GM21723 (cell line): ENCODE results near the gene SLC35E2B.
"Not testable (repeated sequence)": the region's sequence is repeated elsewhere in the genome, so short reads cannot be mapped to it uniquely, and the experiment has no call there.

ENCODE experiments used
- ATAC-seq: cut with Tn5 transposase; IDR thresholded peaks from one replicate; pipeline ENCODE4 v1.9.1; 2021; ENCODE audit warnings: mild to moderate bottlenecking, moderate library complexity; ENCODE audit not compliant: unreplicated experiment

The SLC35E2B gene

GRCh38 chr1:1692714-1693647 is at the start of gene SLC35E2B:
Gene SLC35E2B (minus strand): TSS chr1:1692795. CDS start chr1:1676699, 16,096 bp downstream.
- ATAC-seq, result peak; percentile 76

- ATAC-seq, result not testable (repeated sequence)
Measured at GRCh38 chr1:1741013-1741412, 48.4 kb upstream of the SLC35E2B start.

DNA sequence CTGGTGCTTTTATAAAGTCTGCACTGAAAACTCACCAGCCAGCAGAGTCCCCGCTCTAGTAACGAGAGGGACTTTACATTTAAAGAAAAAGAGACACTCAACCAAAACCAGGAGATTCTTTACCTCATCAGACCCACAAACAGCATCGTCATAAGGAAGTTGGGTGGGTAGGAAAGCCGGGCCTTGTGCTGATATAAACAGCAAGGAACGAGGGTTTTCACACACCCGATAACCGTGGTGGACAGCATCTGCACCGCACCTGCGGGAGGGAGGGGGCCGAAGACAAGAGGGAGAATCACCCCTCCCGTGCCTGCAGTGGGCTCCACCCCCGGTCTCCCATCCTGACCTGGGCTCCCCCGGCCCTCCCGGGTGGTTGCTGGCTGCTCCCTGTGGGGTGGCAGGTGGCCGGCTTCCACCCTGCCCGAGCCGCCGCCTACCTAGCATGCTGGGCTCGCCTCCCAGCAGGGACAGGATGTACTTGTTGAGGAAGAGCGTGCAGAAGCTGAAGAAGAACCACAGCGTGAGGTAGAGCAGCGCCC is 46.3 kb upstream of the SLC35E2B start:
- not testable (repeated sequence) for ATAC-seq

GRCh38 chr1:1737675-1738590 is 45.3 kb upstream of the SLC35E2B start:
- not testable (repeated sequence) for ATAC-seq

- ATAC-seq, result no peak
Measured at GRCh38 chr1:1732381-1732780, 39.8 kb upstream of the SLC35E2B start.

DNA sequence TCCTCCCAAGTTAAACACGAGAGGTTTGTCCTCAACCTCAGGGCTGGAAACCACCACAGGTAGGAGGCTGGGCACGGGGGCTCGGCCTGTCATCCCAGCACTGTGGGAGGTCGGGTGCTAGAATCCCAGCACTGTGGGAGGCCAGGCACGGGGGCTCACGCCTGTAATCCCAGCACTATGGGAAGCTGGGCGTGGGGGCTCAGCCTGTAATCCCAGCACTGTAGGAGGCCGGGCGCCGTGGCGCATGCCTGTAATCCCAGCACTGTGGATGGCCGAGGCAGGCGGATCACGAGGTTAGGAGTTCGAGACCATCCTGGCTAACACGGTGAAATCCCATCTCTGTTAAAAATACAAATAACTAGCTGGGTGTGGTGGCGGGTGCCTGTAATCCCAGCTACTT is 38.3 kb upstream of the SLC35E2B start:
- ATAC-seq, result no peak

- ATAC-seq, result not testable (repeated sequence)
Measured at GRCh38 chr1:1730230-1730629, 37.6 kb upstream of the SLC35E2B start.

- not testable (repeated sequence) for ATAC-seq
Measured at GRCh38 chr1:1729116-1729816, 36.7 kb upstream of the SLC35E2B start.

GRCh38 chr1:1728308-1729005 is 35.9 kb upstream of the SLC35E2B start:
- ATAC-seq, result not testable (repeated sequence)

GRCh38 chr1:1727131-1727651 is 34.6 kb upstream of the SLC35E2B start:
- not testable (repeated sequence) for ATAC-seq

DNA sequence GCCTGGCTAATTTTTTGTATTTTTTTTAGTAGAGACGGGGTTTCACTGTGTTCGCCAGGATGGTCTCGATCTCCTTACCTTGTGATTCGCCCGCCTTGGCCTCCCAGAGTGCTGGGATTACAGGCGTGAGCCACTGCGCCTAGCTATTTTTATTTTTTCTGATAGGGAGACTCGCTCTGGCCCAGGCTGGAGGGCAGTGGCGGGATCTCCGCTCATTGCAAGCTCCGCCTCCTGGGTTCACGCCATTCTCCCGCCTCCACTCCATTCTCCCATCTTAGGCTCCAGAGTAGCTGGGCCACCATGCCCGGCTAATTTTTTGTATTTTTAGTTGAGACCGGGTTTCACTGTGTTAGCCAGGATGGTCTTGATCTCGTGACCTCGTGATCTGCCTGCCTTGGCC is 33.5 kb upstream of the SLC35E2B start:
- not testable (repeated sequence) for ATAC-seq

GRCh38 chr1:1724035-1724864 is 31.7 kb upstream of the SLC35E2B start, which contains the start of gene CDK11A:
Gene CDK11A (minus strand): TSS chr1:1724357. CDS start chr1:1722818, 1,539 bp downstream.
- peak; percentile 94 for ATAC-seq

- ATAC-seq, result no peak
Measured at GRCh38 chr1:1721201-1721600, 28.6 kb upstream of the SLC35E2B start.

DNA sequence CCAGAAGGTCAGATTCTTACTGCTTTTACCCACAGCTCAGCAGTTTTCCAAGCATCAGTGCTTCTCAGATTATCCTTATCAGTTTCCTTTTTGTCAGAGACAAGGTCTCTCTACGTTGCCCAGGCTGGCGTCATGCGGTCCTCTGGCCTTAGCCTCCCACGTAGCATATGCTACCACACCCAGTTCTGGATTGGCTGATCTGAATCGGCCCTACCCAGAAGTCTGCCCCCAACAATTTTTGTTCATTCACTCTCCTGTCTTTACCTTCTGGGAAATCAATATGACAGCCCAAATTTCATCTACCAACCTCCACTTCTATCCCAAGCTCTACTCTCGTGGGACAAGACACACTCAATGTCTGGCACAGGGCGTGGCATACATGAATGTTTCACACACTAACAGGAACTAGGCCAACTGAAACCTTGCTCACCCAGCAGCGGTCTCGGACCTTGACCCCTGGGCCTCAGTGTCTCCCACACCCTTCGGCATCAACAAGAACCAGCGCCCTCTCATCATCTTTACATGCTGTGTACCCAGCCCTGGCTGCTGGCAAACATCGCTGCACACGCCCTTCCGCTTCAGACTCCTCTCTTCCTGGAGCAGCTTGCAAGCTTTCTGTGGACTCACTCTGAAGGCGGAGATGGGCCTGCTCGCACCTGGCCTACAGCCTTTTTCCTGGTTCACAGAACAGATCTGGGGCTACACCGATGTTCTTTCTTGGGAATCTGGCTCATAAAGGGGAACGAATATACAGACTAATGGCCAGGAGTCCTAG is 22.7 kb upstream of the SLC35E2B start:
- not testable (repeated sequence) for ATAC-seq

- ATAC-seq, result not testable (repeated sequence)
Measured at GRCh38 chr1:1707897-1708296, 15.3 kb upstream of the SLC35E2B start.

GRCh38 chr1:1707241-1707640 is 14.6 kb upstream of the SLC35E2B start:
- not testable (repeated sequence) for ATAC-seq

DNA sequence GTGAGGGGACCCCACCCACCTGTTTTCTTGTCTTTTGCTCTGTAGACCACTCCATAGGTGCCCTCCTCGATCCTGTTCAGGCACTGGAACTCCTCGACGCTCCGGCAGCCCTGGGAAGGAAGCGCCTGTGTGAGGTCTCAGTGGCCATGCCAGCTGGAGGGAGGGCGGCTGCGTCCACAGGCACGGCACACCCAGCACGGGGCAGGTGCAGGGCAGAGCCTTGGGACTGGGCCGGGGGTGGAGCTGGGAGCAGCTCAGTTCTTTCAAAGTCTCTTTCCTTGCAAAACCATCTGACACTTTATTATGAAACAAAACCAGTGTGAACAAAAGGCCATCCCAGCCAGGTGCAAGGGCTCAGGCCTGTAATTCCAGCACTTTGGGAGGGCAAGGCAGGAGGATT is 13.0 kb upstream of the SLC35E2B start:
- ATAC-seq, result not testable (repeated sequence)
